ENCODE measurements around the gene ZDHHC11B. TPM values are rescaled to one million over a fixed set of nuclear protein-coding genes. Genes with fewer than 3 reads are reported as not detected.

Gene ZDHHC11B
- total and polyA plus RNA-seq, 12 donors, result 4.7 to 46.6 (median 10.3) TPM

DNA sequence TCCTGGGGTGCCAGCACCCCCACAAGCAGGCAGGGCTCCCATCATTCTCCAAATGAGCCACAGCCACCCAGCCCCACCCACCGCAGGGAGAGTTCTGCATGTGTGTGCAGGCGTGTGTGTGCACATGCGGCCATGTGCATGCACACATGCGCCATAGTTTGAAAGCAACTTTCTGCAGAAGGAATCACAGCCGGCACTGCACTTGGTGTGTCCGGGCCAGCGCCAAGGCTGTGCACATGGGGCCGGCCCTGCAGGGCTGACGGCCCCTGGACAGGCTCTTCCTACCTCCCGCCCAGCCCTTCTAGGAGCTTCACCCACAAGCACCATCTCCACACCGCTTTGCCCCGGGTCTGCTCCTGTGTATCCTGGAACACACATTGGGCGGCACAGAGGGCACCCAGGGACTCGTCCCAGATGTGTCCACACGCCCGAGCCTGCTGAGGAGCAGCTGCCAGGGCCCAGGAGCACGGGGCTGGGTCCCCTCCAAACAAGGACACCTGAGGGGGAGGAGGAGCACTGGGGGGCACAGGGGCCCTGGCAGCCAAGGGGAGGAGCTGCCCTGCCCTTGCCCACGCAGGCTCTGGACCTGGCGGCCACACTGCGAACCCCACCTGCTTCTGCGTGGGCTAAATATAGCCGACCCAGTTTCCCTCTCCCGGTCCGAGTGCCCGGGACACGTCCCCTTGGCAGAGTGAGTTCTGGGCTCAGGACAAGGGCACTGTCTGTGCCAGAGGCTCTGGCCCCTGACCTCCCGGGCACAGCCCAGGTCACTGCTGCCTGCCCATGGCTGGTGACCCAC is 110.5 kb downstream of the ZDHHC11B start:
- intact Hi-C loops (cut with DNase I), result loop anchor here in 7 of 10 donors (2.0 to 10.0 kb wide), 5 partner anchors 83 to 233 kb away; partner anchors contain the start of gene ZDHHC11B (in 1 of the 7)
- WGBS, 2 donors, result 44 to 47% methylated on average over 27 of the region's 27 CpGs
- DNase-seq (peak; percentile 29 to 71), ATAC-seq (peak; percentile 16 to 69 (median 50))
- Histone ChIP-seq H3K36me3 (no peaks in the 10 kb centered on the region), H3K4me1 (peaks cover 25 to 45% (median 37%) of the 10 kb centered on the region in 9 donors), H3K4me3 (no peak overlapping the region), H3K9me3 (no peaks in the 10 kb centered on the region), H3K27ac (peak overlapping the region in 8 of 10 donors; percentile 48 to 83 (median 70)), H3K27me3 (peaks cover 0 to 25% (median 0%) of the 10 kb centered on the region in 7 donors)
- TF ChIP-seq, protein P1, sequence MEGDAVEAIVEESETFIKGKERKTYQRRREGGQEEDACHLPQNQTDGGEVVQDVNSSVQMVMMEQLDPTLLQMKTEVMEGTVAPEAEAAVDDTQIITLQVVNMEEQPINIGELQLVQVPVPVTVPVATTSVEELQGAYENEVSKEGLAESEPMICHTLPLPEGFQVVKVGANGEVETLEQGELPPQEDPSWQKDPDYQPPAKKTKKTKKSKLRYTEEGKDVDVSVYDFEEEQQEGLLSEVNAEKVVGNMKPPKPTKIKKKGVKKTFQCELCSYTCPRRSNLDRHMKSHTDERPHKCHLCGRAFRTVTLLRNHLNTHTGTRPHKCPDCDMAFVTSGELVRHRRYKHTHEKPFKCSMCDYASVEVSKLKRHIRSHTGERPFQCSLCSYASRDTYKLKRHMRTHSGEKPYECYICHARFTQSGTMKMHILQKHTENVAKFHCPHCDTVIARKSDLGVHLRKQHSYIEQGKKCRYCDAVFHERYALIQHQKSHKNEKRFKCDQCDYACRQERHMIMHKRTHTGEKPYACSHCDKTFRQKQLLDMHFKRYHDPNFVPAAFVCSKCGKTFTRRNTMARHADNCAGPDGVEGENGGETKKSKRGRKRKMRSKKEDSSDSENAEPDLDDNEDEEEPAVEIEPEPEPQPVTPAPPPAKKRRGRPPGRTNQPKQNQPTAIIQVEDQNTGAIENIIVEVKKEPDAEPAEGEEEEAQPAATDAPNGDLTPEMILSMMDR (IDR thresholded peaks at IDR 0.05), result no peak

DNA sequence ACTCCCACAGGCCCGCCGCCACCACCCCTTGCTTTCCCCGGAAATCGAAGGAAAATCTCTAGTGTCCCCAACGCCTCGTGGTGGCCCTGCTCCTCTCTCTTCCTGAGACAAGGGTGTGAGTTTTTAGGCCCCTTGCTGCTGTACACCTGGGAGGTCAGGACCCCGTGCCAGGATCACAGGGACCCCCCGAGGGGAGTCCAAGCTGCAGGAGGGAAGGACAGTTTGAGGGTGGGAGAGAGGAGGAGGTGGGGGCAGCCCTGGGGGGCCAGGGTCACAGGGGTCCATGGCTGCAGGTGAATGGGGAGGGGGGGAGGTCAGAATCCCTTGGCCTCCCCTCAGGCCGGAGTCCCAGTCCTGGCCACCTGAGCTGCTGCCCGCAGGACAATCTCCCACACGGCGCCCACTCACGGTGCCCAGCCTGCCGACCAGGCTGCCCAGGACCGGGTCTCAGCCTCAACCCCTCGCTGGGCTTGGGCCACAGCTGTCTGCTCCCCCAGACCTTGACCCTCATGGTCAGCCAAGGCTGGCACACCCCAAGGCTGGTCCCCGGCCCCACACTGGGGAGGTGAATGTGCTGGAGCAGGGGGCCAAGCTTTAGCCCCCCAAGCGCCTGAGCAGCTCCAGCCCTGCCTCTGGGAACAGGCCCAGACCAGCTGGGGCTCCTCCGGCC is 111.2 kb downstream of the ZDHHC11B start:
- Histone ChIP-seq H3K4me1 (peaks cover 25 to 45% (median 37%) of the 10 kb centered on the region in 9 donors), H3K9me3 (no peaks in the 10 kb centered on the region), H3K27me3 (peaks cover 0 to 25% (median 0%) of the 10 kb centered on the region in 7 donors), H3K4me3 (peak overlapping the region in 6 of 10 donors; percentile 8 to 40 (median 14)), H3K27ac (peak overlapping the region in 5 of 10 donors; percentile 60 to 83 (median 73)), H3K36me3 (no peaks in the 10 kb centered on the region)
- intact Hi-C loops (cut with DNase I), result loop anchor here in 7 of 10 donors (2.0 to 10.0 kb wide), 5 partner anchors 84 to 234 kb away; partner anchors contain the start of gene ZDHHC11B (in 1 of the 7)
- WGBS, 2 donors, result 46 to 52% methylated on average over 19 of the region's 19 CpGs
- TF ChIP-seq, protein P1 (IDR thresholded peaks at IDR 0.05), result no peak
- no peak for ATAC-seq
- DNase-seq, result peak in 1 of 2 donors; percentile 4

DNA sequence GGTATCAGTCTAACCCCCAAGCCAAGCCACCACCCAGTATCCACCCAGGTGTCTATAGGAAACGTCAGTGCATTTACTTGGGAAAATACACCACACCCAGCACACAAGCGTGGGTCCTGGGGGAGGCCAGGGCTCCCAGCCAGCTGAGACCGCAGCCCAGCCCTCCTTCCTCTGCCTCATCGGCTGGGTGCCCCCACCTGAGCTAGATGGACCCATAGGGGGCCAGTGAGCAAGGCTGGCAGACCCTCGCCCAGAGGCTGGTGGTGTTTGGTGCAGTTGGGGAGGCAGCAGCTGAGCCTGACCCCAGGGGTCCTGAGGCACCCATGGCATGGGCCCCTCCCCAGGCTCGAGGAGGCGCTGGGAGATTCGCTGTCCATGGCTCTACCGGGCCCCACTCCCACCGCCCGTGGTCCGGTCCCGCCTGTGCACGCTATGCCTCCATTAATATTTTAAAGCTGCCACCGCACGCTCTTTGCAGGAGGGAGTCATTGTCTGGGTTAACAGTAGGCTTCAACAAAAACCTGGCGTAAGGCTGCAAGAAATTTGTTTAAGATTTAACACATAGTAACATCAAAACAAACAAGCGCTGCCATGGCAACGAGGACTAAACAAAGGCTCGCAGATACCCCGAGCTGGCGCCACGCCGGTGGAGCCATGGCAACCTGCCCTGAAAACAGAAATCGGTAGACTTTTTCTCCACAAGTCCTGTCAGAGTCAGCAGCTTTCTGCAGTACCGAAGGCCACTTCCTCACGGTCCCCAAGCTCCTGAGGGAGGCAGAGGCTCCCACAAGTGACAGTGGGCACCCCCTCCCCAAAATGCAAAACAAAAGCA is 112.0 kb downstream of the ZDHHC11B start:
- WGBS, 2 donors, result 5 to 10% methylated on average over 27 of the region's 27 CpGs
- intact Hi-C loops (cut with DNase I), result loop anchor here in 7 of 10 donors (2.0 to 10.0 kb wide), 5 partner anchors 85 to 235 kb away; partner anchors contain the start of gene ZDHHC11B (in 1 of the 7)
- ATAC-seq (peak; percentile 1 to 49 (median 17)), DNase-seq (peak; percentile 87 to 90)
- Histone ChIP-seq H3K9me3 (no peaks in the 10 kb centered on the region), H3K27me3 (peaks cover 0 to 25% (median 0%) of the 10 kb centered on the region in 7 donors), H3K4me1 (peaks cover 25 to 45% (median 37%) of the 10 kb centered on the region in 9 donors), H3K36me3 (peaks cover 0 to 1% (median 0%) of the 10 kb centered on the region in 9 donors), H3K27ac (peak overlapping the region in 7 of 10 donors; percentile 29 to 83 (median 71)), H3K4me3 (peak overlapping the region in 6 of 10 donors; percentile 8 to 40 (median 18))
- TF ChIP-seq, protein P1 (IDR thresholded peaks at IDR 0.05), result no peak

Measured in heart right ventricle (tissue), 16 donors.